Liver (tissue), 9 donors: Measurements from ENCODE around the gene GNG3. TPM values are rescaled to one million over a fixed set of nuclear protein-coding genes. Genes with fewer than 3 reads are reported as not detected.

ENCODE experiments used
- DNase-seq: peaks from one replicate; pipeline ENCODE4 v3.0.0-alpha.2; 2017; ENCODE audit warnings: low spot score
- H3K27ac ChIP-seq, 2 donors: one replicate each; pipeline ENCODE4 v1.7.0; 2013; ENCODE audit warnings: inconsistent platforms in 2 of 2, low read length in 2 of 2, control low read depth in 1 of 2, low read depth in 1 of 2, mild to moderate bottlenecking in 1 of 2
- H3K27me3 ChIP-seq, 4 donors: one replicate each; pipeline versions ENCODE4 v1.6.1 to v1.7.0; 2013; ENCODE audit warnings: low read length in 3 of 4, inconsistent platforms in 1 of 4, mild to moderate bottlenecking in 1 of 4, moderate library complexity in 1 of 4; ENCODE audit not compliant: control insufficient read depth in 4 of 4, insufficient read depth in 4 of 4
- H3K36me3 ChIP-seq, 4 donors: one replicate each; pipeline versions ENCODE4 v1.6.1 to v1.7.0; 2013; ENCODE audit warnings: low read length in 3 of 4, mild to moderate bottlenecking in 3 of 4, low read depth in 1 of 4, moderate library complexity in 1 of 4; ENCODE audit not compliant: control insufficient read depth in 4 of 4, insufficient read depth in 3 of 4
- H3K4me1 ChIP-seq, 4 donors: one replicate each; pipeline versions ENCODE4 v1.6.1 to v1.7.0; 2013; ENCODE audit warnings: low read length in 3 of 4, mild to moderate bottlenecking in 3 of 4, moderate library complexity in 1 of 4; ENCODE audit not compliant: control insufficient read depth in 4 of 4, insufficient read depth in 4 of 4
- H3K4me3 ChIP-seq, 3 donors: one replicate each; pipeline versions ENCODE4 v1.6.1 to v1.7.0; 2013; ENCODE audit warnings: low read length in 3 of 3, control low read depth in 1 of 3, low read depth in 1 of 3, mild to moderate bottlenecking in 1 of 3
- H3K9ac ChIP-seq, 2 donors: one replicate each; pipeline ENCODE4 v1.7.0; 2013; ENCODE audit warnings: low read length in 2 of 2, mild to moderate bottlenecking in 2 of 2, moderate library complexity in 2 of 2, control low read depth in 1 of 2, low read depth in 1 of 2
- H3K9me3 ChIP-seq, 4 donors: one replicate each; pipeline versions ENCODE4 v1.6.1 to v1.7.0; 2013; ENCODE audit warnings: low read length in 3 of 4; ENCODE audit not compliant: control insufficient read depth in 4 of 4
- ATF3 ChIP-seq: IDR thresholded peaks from 2 replicates; pipeline ENCODE4 v1.6.1; 2016; ENCODE audit warnings: antibody characterized with exemption
- CTCF ChIP-seq: fragments of 150-350 bp; IDR thresholded peaks from 2 replicates; pipeline ENCODE4 v1.5.1; 2017; ENCODE audit warnings: improper control_type of control experiment, low read depth, low read length; ENCODE audit not compliant: missing input control
- EGR1 ChIP-seq, 2 donors: IDR thresholded peaks; 2 replicates each; pipeline ENCODE4 v1.6.1; 2016 to 2018; ENCODE audit warnings: antibody characterized with exemption in 2 of 2, low read depth in 2 of 2
- FOXA1 ChIP-seq: IDR thresholded peaks from 2 replicates; pipeline ENCODE4 v1.6.1; 2016; ENCODE audit warnings: antibody characterized with exemption
- FOXA2 ChIP-seq: IDR thresholded peaks from 2 replicates; pipeline ENCODE4 v1.6.1; 2016; ENCODE audit warnings: antibody characterized with exemption
- GABPA ChIP-seq, 2 donors: IDR thresholded peaks in 1 of 2; conservative IDR thresholded peaks in 1 of 2; 2 replicates each; pipeline ENCODE4 v1.6.1; 2016; ENCODE audit warnings: antibody characterized with exemption in 2 of 2, mild to moderate bottlenecking in 1 of 2, moderate library complexity in 1 of 2
- HNF4A ChIP-seq, 2 donors: conservative IDR thresholded peaks; 2 replicates each; pipeline ENCODE4 v1.6.1; 2016; ENCODE audit warnings: antibody characterized with exemption in 2 of 2, mild to moderate bottlenecking in 2 of 2
- JUND ChIP-seq, 2 donors: IDR thresholded peaks; 2 replicates each; pipeline ENCODE4 v1.6.1; 2016; ENCODE audit warnings: antibody characterized with exemption in 2 of 2
- MAX ChIP-seq: IDR thresholded peaks from 2 replicates; pipeline ENCODE4 v1.6.1; 2016; ENCODE audit warnings: antibody characterized with exemption
- NR2F2 ChIP-seq: IDR thresholded peaks from 2 replicates; pipeline ENCODE4 v1.6.1; 2016; ENCODE audit warnings: antibody characterized with exemption
- REST ChIP-seq: IDR thresholded peaks from 2 replicates; pipeline ENCODE4 v1.6.1; 2016; ENCODE audit warnings: antibody characterized with exemption, mild to moderate bottlenecking
- SP1 ChIP-seq: IDR thresholded peaks from 2 replicates; pipeline ENCODE4 v1.6.1; 2018; ENCODE audit warnings: antibody characterized with exemption, mild to moderate bottlenecking
- YY1 ChIP-seq: IDR thresholded peaks from 2 replicates; pipeline ENCODE4 v1.6.1; 2016; ENCODE audit warnings: antibody characterized with exemption, mild to moderate bottlenecking
- ZBTB33 ChIP-seq: IDR thresholded peaks from 2 replicates; pipeline ENCODE4 v1.6.1; 2016; ENCODE audit warnings: antibody characterized with exemption
- WGBS: extraction: QIAGEN DNeasy Blood & Tissue Kit; methylation state at CpG from one replicate; pipeline ENCODE4 v1.1.7; 2013; 5-methylcytosine and 5-hydroxymethylcytosine counted together
- polyA plus RNA-seq, 2 donors: library from polyadenylated mRNA; stranded (reverse) in 1 of 2; unstranded in 1 of 2; fragments of 200-250 nt in 1 of 2; fragments of >200 nt in 1 of 2; fragmentation: Nextera tagmentation in 1 of 2; extraction: Ambion mirVana in 1 of 2; gene quantifications; one replicate each; pipeline versions ENCODE4 v1.2.1 to v1.2.3, GENCODE V29; 2013 to 2015
- total RNA-seq, 2 donors: library from RNA; depleted of rRNA; stranded (reverse); fragments of >200 nt; gene quantifications; one replicate each; pipeline ENCODE4 v1.2.3, GENCODE V29; 2014
- donor health status: healthy.
- donor health status: healthy.
- donor health status: healthy.
- donor health status: healthy.
- donor health status: healthy.

GNG3 gene
- total and polyA plus RNA-seq, 4 donors: 0.19 TPM; not detected in 3

GRCh38 chr11:62687508-62688396 lies 19.7 kb upstream of the GNG3 start:
- H3K9me3 ChIP-seq: no peaks in the 10 kb centered on the region
- no peaks in the 10 kb centered on the region for H3K27me3 ChIP-seq
- peak overlapping the region in 1 of 3 donors; percentile 27 for H3K4me3 ChIP-seq
- TF ChIP-seq FOXA1 (no peak), HNF4A (conservative IDR thresholded peaks at IDR 0.05) (no peak), ZBTB33 (no peak), YY1 (no peak), SP1 (no peak), EGR1 (IDR thresholded peaks at IDR 0.05; ENCODE audit: low read depth in 2 of 2) (no peak), JUND (IDR thresholded peaks at IDR 0.05) (no peak), MAX (no peak), FOXA2 (no peak), NR2F2 (no peak), REST (no peak), ATF3 (no peak), CTCF (no peak), GABPA (IDR thresholded peaks at IDR 0.05 in 1 of 2, conservative IDR thresholded peaks at IDR 0.05 in 1 of 2) (no peak)
- WGBS: 33% methylated on average over 74 of the region's 74 CpGs
- DNase-seq: no peak
- peaks cover 6 to 22% (median 17%) of the 10 kb centered on the region in 4 donors for H3K36me3 ChIP-seq
- H3K9ac ChIP-seq: no peak overlapping the region
- no peak overlapping the region for H3K27ac ChIP-seq
- peaks cover 0 to 8% (median 3%) of the 10 kb centered on the region in 4 donors for H3K4me1 ChIP-seq
